ENCODE measurements around the gene MED12L.

The MED12L gene

DNA sequence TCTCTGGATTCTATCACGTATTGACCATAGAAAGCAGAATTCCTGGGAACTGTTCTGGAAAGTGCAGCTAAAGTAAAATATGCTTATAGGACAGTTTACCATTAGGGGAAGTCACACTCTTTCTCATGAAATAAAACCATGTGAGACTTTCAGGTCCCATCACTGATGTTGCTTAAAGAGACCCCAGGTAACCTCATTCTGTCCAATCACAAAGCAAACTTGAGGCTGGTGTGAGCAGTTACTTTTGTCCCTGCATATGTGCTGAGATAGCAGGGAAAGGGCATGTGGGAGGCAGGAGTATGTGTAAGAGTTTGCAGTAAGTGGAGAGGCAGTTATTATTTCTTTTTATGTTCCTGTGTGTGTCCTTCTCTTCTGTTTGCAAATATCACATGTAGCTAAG lies 215.1 kb downstream of the MED12L start:
- no peak for DNase-seq (ENCODE audit: low read depth)

DNA sequence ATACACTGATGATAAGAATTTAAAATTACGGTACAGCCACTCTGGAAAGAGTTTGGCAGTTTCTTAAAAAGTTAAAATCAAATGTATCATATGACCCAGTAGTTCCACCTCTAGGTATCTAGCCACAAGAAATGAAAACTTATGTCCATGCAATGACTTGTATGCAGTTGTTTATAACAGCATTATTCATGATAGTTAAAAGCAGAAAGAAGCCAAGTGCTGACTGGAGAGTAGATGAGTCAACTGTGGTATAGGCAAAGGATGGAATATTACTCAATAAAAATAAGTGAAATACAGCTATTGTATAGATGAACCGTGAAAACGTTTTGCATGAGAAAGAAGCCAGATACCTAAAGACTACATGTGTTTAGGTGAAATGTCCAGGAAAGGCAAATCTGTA lies 216.3 kb downstream of the MED12L start:
- no peak for DNase-seq (ENCODE audit: low read depth)

DNA sequence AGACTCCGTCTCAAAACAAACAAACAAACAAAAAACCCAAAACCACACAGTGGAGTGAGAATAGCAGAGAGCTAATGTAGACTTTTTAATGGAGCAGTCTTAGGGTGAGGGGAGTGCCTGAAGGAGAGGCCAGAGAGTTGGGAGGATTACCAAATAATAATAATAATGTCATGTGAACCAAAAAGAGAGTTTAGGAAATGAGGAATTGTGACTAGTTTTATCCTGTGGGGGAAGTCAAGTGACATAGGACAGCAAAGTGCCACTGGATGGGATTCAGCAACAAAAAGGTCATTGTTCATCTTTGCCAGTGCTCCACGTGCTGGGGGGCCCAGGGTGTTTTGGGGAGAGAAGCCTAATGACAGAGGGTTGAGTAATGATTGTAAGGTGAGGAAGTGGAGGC lies 218.3 kb downstream of the MED12L start:
- no peak for DNase-seq (ENCODE audit: low read depth)

DNA sequence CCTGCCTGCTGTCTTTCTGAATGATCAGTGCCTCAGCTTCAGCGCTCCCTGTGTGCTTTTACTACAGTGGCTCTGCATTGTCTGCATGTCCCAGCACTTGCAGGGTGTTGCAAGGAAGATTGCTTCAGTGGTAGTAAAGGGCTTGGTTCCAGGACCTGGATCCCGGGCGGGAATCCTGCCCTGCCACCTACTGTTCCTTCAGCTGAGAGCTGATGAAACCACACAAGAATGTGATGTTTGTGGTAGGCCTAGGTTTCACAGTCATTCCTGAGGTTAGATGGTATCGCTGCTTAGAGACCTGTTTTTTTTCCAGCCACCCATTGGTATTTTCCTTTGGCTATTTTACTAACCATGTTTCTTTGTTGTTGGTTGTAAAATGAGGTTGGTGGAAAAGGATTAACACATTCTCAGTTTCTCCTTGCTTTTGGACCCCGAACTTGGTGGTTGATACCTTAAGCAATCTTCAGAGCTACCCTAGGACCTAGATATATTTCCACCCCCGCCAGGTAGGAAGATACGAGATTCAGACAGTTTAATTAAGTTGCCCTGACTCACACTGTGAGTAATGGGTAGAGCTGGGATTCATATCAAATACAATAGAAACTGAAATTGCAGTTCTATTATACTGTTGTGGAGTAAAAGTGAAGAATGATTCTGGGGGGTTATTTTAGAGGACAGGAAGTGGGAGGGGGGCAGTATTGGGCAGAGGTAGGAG lies 219.8 kb downstream of the MED12L start:
- DNase-seq (ENCODE audit: low read depth) = no peak

DNA sequence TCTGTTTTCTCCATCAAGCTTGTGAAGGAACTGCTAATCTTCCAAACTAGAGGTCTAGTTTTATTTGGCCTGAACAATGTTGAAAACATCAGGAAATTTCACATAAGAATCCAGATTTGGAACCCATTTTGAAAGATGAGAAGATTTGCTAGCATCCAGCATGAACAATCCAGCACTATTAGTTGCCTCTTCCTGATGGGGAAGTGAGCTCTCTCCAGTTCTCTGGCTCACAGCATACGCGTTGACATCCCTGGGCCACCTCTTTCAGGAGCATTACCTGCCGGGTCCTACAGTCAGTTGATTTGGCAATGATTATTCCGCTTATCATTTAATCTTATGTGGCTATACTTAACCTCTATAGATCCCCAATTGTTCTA lies 220.3 kb downstream of the MED12L start:
- DNase-seq (ENCODE audit: low read depth) = no peak

DNA sequence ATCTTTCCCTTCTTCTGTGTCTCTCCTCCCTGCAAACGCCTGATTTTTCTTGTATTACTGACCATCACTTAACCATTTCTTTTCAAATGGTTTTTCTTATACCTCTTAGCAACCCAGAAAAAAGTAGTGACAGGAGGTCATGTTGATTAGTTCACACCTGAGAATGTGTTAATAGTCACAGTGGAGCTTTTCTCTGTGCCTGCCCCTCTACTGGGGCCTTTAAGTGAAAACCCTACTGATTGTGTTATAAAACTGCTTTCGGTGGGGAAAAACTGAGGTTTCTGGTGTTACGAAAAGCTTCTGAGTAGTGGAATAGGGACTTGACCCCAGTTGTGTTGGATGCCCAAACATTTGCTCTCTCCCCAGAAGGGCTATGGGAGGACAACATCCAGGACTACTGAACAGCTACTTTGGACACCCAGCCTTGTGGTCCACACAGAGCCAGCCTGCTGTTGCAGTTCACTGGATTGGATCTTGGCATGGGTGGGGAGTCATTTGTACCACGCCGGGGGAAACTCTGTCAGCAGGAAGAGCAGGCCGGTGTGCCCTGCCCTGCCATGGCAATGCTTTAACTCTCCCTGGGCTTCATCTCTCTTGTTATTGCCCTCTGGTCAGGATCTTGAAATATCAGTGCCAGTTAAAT lies 220.8 kb downstream of the MED12L start:
- DNase-seq (ENCODE audit: low read depth) = no peak

DNA sequence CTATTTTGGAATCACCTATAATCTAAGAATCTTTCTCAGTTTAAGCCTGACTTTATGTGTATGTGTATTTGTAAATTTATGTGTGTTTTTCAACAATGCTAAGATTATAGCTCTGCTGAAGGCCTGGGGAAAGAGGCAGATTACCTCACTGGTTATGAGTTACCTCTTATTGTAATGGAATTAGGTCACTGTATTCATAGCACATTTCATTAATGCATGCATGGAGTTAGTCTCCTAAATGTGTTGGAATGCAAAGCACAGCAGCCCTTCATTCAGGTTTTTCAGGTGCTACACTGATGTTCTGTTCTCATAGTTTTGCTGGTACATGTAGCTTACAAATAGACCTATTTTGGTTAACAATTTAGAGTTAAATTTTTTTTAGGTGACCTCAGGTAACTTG lies 221.7 kb downstream of the MED12L start:
- DNase-seq (ENCODE audit: low read depth) = no peak

DNA sequence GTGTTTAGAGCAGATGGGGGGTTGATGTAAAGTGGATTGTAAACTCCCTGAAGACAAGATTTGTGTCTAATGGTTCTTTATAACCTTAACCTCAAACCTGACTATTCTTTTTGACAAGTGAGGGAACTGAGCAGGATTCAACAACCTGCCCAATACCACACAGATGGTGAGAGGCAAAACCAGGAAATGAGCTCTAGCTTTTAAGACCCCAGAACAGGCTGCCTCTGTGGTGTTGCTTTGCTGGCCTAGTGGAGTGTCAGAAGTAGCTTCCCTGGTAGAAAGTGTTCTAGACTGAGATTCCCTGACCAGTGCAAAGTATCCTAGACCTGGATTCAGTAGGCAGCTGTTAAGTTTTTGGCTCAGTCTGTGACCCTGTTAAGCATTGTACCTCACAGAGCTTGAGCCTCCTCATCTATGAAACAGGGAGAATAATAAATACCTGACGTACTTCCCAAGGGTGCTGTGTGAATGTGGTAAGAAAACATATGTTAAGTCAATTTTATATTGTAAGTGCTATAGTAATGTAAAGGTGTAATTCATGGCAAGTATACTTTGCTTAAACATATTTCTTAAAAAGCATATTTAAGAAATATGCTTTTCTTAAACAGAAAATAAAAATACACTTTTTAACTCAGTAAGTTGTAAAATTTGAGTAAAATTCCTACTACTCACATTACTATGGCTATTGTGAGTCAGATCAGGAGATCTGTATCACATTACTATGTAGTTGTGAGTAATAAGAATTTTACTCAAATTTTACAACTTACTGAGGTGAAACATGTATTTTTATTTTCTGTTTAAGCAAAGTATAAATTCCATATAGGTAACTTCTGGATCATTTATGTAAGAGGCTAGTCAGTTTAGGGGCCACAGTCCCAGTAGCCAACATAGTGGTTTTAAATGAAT lies 222.4 kb downstream of the MED12L start:
- DNase-seq (ENCODE audit: low read depth) = no peak

DNA sequence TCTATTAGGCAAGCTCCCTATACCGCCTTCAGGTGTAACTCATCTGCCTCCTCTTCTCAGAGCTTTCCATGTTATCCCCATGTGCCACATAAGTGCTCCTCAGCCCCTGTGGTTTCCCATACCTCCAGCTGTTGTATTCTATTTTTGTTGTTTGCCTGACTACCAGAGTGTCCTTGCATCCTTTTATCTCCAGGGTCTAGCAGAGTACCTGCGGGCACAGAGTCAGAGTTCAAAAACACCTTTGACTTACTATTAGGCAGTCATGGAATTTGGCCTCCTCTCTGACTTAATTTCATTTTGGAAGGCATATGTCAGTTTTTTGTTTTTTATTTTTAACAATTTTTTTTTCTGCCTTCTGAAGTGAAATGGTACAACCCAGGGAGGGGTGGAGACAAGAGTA lies 224.1 kb downstream of the MED12L start:
- no peak for DNase-seq (ENCODE audit: low read depth)

DNA sequence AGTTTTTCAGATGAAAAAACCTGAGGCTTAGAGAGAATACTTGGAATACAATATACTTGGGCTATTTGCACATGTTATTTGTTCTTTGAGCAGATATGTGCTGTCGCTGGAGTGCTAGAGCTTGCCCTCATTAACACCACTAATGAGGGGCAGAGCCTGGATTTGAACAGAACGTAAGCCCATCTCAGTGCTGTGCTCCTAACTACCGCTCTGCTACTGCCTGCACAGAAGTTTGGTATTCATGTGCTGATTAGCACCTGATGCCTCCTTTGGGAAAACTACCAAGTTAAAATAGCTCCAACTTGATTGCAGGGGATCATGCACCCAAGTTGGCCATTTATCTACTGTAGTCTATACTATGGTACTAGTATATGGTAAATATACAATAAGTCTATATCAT lies 227.5 kb downstream of the MED12L start:
- no peak for DNase-seq (ENCODE audit: low read depth)

DNA sequence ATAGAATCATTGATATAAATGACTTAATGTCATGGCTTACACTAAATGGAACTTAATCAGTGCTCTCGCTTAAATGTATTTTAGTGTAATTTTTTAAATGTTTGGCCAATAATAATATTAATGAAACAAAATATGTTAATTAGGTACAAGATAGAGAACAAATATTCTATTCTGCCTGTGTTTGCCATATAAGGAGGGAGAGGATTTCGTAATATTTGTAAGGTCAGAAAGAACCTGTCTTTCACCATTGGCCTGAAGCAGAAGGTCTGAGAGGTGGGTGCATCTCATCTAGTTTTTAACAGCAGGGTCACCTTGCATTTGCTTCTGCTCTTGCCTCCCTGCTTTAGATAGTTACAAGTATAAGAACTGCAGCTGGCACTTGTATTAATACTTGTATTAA lies 228.7 kb downstream of the MED12L start:
- DNase-seq (ENCODE audit: low read depth) = no peak

DNA sequence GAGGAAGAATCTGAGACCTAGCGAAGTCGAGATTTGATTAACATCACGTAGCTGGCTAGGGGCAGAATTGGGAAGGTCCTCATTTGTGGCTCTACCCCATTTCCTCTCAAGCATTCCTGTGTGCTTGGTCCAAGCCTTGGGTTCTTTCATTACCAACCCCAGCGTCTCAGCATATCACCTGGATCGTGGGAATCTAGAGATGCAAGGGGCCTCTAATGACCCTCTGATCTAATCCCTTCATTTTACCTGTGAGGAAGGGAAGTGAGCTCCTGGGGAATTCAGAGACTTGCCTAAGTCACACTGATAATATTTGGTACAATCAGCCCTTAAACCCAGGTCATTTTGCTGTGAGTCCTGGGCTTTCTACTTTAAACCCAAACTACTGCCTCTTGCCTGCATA lies 229.1 kb downstream of the MED12L start:
- DNase-seq (ENCODE audit: low read depth) = no peak

DNA sequence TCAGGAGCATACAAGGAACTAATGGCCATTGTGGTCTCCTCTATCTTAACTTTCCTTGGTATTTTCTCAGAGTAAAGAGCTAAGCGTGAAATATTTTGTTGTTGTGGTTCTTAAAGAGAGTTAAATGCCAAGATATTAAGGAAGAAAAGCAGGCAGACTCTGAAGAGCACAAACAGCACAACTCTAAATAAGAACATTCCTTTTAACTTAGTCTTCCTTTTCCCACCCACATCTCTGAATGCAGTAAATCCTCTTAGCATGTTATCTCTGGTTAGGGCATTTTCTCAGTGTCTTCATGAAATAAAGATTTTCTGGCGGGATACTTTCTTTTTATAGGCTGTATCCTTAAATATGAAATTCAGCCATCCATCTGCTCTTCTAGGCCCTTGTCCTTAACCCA lies 229.7 kb downstream of the MED12L start:
- DNase-seq (ENCODE audit: low read depth) = no peak

DNA sequence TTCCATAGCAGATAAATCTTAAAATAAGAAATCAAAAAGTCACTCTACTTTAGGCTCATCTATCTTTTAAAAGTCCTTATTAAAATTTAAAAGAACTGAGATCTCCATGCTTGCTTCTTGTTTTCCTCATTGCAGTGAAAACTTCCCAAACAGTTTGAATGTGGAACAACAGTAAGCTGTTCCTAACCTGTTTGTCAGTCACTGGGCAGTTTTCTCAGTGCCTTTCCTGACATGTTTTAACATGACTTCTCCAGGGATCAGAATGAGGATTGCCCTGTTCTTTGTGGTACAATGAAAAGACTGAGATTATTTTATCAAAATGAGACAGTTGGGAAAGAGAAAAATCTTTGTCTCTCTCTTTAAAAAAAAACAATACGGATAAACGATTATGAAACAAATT lies 230.4 kb downstream of the MED12L start:
- no peak for DNase-seq (ENCODE audit: low read depth)

DNA sequence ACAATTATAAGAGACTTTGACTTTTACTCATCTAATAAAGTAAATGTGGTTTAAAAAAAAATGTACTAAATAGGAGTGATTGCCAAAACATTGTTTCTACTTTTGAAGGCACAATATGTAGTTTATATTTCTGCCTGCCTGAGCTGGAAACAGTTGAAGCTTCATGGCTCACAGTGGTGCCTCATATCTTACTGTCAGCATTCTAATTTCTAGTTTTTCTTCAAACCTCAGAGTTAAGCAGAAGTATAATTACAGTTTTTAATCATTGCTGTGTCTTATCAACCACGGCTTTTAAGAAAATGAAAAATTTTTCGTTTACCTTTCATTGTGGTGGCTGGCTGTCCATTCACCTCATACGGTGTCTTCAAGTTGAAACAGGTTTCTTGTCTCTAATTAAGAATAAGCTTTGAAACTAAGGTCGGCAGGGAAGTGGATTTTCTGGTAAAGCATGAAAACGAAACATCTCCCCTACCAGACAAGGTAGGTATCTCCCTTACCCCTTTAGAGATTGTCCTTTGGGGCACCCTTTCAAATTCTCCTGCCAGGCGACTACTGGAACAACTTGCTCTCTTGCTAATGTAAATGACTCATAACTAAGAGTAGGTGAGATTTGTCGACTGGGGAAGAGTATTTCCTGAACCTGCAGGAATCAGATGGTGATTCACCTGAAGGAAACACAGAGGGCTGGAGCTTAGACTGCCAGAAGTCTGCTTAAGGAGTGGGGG lies 231.0 kb downstream of the MED12L start, which contains the start of gene GPR87:
Gene GPR87, minus strand, starts transcription at position 554 of the 725 bp plus-strand sequence. CDS start 16,720 bp downstream, outside the sequence.
- no peak for DNase-seq (ENCODE audit: low read depth)

DNA sequence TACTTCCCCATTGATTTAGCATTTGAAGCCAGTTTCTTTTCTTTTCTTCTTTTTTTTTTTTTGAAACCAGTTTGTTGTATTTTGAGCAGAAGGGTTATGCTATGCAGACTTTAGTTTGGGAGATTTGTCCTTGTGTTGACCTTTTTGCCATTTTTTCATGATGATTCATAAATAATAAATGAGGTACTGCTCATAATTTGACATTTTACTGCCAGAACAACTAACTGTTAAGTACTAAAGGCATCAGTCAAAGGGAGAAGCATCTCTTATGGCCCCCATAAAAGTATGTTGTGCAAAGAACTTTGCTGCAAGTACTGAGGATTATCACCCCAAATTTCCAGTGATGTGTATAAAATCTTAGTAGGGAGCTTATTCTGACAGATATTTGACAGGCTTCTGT lies 232.8 kb downstream of the MED12L start:
- DNase-seq (ENCODE audit: low read depth) = no peak

DNA sequence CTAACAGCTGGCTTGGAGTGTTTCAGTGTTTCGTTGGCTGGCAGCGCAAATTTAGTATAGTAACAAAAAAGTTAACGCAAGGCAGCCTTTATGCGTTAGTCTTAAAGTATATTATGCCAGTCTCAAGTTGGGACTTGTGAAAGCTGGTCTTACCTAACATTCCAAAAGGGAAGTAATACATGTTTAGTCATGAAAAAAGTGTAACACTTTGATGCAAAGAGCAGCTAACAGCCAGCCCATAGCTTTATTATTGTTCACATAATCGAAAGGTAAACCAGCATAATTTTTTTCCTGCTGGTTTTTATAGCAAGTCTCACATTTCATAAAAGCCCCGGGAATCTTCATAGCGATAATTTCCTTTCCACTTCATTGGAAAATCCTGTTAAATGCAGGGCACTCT lies 233.5 kb downstream of the MED12L start:
- no peak for DNase-seq (ENCODE audit: low read depth)

DNA sequence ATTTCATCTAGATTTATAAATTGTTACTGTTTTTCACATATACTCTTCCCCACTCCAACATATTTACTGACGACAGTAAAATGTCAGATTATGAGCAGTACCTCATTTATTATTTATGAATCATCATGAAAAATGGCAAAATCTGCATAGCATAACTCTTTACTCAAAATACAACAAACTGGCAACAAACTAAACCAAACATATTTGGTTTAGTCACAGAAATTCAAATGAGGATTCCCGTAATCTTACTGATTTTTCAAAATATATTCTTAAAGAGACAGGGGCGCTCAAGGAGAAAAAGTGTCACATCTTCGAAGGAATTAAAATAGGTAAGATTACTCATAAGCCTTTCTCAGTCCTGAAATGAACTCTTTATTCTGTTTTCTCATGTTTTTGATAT lies 234.2 kb downstream of the MED12L start:
- DNase-seq (ENCODE audit: low read depth) = no peak

DNA sequence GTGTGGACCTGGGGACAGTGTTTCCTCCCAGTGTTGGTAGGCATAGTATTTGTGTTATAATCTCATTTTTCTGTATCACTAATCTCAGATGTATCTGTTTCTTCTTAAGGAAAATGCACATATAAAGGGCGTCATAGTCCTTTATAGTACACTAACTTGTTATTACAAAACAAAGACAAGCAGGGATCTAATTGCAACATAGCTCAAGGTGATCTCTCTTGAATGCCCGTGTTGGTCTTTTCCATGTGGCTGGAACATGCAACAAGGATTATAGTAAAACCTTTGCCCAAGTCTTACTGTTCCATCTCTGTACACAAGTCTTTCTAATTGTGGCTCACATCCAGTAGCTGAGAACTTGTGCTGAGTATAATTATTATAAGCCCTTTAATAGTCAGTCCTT lies 234.7 kb downstream of the MED12L start:
- no peak for DNase-seq (ENCODE audit: low read depth)

DNA sequence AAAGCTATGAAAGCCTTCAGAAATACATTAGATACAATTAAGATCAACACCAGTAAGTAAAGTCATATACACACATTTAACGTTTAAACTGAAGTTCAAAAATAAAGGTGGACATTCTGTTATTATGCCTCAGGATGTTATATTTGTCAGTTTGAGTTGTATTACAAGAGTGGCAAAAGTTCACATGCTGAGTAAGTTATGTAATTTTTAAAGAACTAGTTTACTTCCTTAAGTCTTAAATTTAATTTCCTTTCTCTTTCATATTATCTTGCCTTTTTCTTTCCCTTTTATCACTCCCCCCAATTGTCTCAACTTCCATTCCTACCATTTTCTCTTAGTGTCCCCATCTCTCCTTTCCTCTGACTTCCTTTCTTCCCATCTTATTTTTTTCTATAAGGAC lies 236.1 kb downstream of the MED12L start:
- no peak for DNase-seq (ENCODE audit: low read depth)

DNA sequence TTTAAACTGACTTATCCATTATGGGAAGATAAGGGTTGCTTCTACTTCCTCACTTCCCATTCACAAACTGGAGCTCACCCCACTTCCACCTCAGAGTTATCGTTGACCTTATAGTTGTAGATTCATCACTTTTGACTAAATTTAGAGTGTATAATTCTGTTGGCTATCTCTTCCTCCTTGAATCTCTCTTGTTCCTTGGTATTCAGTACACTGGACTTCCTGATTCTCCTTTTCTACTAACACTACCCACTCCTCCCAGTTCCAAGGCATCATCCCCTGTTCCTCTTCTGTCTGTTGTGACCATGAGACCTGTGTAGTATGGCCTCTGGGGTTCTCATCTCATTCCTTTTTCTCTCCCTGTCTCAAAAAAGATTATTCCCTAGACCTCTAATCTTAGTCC lies 237.0 kb downstream of the MED12L start:
- no peak for DNase-seq (ENCODE audit: low read depth)

DNA sequence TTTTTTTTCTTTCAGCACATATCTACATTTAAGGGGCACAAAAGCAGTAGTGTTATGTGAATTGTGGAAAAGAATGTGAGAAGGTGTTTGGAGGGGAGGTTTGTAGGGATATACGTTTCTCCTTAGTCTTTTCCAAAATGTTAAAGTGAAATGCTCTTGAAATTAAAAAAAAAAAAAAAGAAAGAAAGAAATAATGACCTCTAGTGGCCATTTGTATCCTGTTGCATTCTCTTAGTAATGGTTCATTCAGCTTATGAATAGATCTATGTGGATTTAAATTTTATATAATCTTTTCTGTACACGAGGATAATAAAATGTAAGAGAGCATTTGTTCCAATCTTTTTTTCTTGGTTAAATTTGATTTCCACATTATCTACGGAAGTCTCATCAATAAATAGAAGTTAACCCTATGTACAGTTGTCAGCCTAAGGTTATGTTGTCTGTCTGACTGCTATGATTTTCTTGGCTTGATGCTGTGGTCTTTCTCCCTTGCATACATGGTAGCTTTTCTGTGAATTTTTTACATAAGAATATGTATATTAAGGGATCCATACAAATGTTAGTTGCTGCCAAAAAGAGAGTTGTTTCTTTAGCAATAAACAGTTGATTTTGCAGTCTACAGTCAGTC lies 242.2 kb downstream of the MED12L start:
- DNase-seq (ENCODE audit: low read depth) = no peak

All from stimulated activated CD8-positive, alpha-beta memory T cell treated with anti-CD3 and anti-CD28 coated beads, Interleukin-12 subunit alpha, Interleukin-12 subunit beta, amount 100 ng/mL, for 1 hour (primary cell).